ENCODE data around the gene TBX10.
"Not testable (repeated sequence)": the region's sequence is repeated elsewhere in the genome, so short reads cannot be mapped to it uniquely, and the experiment has no call there.

The TBX10 gene

GRCh38 chr11:67596753-67597300, 42.7 kb downstream of the TBX10 start:
- no peak for DNase-seq

GRCh38 chr11:67594480-67594879, 45.1 kb downstream of the TBX10 start:
- DNase-seq: no peak

- no peak for DNase-seq
These were observed 46.0 kb downstream of the TBX10 start for GRCh38 chr11:67593565-67593905.

GRCh38 chr11:67592880-67593564, 46.5 kb downstream of the TBX10 start:
- DNase-seq: peak; percentile 34

- not testable (repeated sequence) for DNase-seq
These were observed 50.6 kb downstream of the TBX10 start for GRCh38 chr11:67588899-67589415.

- DNase-seq: no peak
These were observed 51.4 kb downstream of the TBX10 start for GRCh38 chr11:67588136-67588503.

GRCh38 chr11:67586568-67587250, 52.9 kb downstream of the TBX10 start:
- DNase-seq: no peak

- no peak for DNase-seq
These were observed 53.7 kb downstream of the TBX10 start for GRCh38 chr11:67585911-67586310.

GRCh38 chr11:67584881-67585873, 54.4 kb downstream of the TBX10 start:
- no peak for DNase-seq

GRCh38 chr11:67584205-67584880, 55.2 kb downstream of the TBX10 start:
- DNase-seq: peak; percentile 48

- peak; percentile 97 for DNase-seq
These were observed 56.0 kb downstream of the TBX10 start, which contains the start of gene GSTP1 for GRCh38 chr11:67583247-67584204. Gene GSTP1, plus strand, starts transcription at chr11:67583812. Its CDS starts 32 bp downstream, at chr11:67583844.

GRCh38 chr11:67582011-67582410, 57.6 kb downstream of the TBX10 start:
- DNase-seq: no peak

GRCh38 chr11:67581469-67581868, 58.1 kb downstream of the TBX10 start:
- DNase-seq: peak; percentile 78

All from NCI-H510A (cell line).